Measurements from ENCODE around the gene EML6.
"Not testable (repeated sequence)": the region's sequence is repeated elsewhere in the genome, so short reads cannot be mapped to it uniquely, and the experiment has no call there.

EML6 gene

DNA sequence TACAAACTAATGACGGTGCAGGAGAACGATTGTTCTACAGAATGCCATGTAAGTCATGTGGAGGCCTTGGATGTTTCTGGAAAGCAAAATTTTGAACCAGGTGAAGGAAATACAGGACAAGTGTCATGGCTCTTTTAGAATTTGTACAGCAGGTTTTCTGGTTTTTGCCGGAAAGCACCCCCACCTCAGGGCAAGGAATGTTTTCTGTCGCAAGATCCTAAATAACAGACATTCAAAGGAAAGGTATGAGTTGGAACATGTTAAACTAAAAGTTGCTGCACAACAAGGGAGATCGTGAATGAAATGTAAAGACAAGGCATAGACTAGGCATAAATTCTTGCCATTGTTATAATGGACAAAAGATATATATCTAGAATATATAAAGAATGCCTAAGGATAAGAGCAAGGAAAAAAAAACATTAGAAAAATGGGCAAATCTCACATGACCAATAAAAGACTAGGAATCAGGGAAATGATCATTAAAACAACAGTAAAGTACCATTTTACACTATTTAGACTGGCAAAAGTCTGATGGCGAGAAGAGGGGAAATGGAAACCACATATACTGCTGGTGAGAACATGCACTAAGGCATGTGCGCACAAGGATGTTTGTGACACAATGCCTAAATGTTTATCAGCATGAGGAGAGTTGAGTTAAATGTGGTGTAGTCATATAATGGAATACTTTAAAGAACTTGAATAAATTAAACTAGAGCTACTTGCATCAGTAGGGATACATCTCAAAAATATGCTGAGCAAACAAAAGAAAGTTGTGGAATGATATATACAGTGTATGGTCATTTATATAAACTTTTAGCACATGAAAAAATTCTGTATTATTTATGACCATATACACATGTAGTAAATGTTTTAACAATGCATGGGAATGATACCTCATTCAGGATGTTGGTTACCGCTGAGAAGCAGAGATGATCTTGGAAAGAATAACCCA, 127.0 kb downstream of the EML6 start:
- no peak for ATAC-seq
- DNase-seq: no peak

DNA sequence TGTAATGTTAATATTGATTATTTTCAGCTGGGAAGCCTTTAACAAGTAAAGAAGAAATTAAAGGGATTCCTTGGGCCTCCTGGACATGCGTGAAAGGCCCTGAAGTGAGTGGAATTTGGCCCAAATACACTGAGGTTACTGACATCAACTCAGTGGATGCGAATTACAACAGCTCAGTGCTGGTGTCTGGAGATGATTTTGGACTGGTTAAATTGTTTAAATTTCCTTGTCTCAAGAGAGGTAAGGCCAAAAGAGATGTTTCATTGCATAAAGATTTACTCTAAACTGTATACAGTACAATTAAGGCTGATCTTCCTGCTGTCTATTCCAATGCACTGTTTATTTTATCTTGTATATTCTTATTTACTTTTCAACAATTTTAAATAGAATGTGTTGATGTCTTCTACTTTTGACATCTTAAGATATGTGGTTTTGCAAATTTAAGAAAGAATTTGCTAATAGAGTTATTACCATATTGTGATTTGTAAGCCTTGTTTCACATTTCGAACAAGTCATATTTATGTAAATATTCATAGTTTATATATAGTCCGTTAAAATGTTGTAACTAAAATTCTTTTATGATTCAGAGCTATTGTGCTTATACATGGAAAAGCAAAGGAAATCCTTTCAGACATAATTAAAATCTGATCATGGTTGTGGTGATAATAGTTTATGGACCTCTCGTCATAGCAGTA, 130.3 kb downstream of the EML6 start:
- DNase-seq: no peak
- ATAC-seq: no peak

GRCh38 chr2:54855434-54855833, 132.0 kb downstream of the EML6 start:
- no peak for ATAC-seq
- no peak for DNase-seq

DNA sequence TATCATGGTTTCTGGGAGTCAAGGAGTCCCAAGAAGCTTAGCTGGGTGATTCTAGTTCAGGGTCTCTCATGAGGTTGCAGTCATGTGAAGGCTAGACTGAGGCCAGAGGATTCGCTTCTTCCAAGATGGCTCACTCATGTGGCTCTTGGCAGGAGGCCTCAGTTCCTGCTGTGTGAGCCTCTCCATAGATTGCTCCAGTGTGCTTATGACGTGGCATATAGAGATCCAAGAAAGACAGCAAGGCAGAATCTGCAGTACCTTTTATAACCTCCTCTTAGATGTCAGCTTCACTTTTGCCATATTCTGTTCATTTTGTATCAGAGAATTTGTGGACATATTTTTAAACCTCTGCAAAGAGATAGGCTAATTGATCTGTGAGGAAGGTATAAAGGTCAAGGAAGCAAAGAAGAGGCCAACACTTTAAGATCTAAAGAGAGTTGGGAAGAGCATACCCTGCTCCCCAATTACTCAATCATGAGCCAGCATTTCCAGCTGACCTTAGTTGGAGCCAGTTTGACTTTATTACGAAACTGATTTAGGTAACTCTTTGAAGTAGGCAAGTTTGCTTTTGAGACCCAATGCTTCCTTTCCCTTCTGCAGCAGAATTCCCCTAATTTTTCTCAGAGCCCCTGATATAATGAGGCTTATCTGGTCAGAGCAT, 134.7 kb downstream of the EML6 start:
- ATAC-seq: no peak
- DNase-seq: no peak

DNA sequence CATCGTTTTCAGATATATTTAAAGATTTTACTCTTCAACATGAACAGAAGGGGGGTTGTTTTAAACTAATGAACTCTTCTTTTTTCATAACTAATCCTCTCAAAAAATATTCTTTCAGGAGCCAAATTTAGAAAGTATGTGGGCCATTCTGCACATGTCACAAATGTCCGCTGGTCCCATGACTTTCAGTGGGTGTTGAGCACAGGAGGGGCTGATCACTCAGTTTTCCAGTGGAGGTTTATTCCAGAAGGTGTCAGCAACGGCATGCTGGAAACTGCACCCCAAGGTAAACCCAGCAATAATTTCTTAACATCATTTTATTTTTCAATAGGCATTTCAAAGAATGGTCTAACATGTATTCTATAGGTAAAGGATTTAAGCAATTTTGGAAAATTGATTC, 136.0 kb downstream of the EML6 start:
- ATAC-seq (no peak), DNase-seq (no peak)

- DNase-seq (no peak), ATAC-seq (no peak)
These were observed 136.7 kb downstream of the EML6 start for GRCh38 chr2:54859997-54860701.

DNA sequence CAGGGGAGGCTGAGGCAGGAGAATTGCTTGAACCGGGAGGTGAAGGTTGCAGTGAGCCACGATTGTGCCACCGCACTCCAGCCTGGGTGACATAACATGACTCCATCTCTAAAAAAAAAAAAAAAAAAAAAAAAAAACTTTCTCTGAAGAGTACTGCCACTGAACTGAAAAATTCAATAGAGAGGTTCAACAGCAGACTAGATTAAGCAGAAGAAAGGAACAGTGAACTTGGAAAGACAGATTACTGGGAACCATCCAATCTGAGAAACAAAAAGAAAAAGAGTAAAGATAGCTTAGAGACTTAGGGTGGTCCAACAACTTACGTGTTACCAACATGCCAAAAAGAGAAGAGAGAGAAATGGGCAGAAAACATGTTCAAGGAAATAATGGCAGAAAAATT, 138.8 kb downstream of the EML6 start:
- ATAC-seq: no peak
- DNase-seq: no peak

DNA sequence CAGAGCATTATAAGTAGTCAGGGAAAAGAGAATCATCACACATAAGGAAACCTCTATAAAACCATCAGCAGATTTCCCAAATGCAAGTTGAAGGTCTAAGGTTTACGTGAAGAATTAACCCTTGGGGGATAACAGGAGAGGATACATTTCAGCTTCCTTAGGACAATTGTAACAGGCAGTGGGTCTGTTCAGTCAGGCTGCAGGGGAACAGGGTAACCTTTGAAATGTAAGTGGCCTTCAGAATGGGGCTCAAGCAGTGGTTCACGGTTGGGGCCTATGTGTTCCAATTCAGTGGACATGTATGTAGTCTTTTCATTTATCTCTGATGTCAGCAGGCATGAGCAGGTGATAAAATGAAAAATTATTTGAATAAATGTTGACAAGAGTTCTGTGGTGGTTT, 139.3 kb downstream of the EML6 start:
- DNase-seq (no peak), ATAC-seq (no peak)

- ATAC-seq (no peak), DNase-seq (no peak)
These were observed 140.2 kb downstream of the EML6 start for GRCh38 chr2:54863660-54864059.

- ATAC-seq (no peak), DNase-seq (no peak)
These were observed 140.6 kb downstream of the EML6 start for GRCh38 chr2:54864096-54864495.

DNA sequence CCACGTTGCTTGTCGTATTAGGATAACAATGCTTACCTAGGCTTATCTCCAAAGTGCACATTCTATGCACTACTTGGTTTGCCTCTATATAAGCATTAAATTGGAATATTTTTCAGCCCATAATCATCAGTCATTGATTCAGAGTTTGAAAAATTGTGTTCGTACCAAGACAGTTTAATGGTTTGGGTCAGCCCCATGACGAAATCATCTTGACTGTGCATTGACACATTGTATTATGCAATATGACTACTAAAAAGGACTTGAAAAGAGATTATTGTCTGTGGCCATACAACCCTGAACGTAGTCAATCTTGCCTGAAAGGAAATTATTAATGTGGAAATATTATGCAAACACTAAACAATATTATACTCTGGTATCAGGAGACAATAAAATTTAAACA, 141.3 kb downstream of the EML6 start:
- DNase-seq: no peak
- no peak for ATAC-seq

GRCh38 chr2:54866179-54866578, 142.7 kb downstream of the EML6 start:
- ATAC-seq (no peak), DNase-seq (no peak)

- ATAC-seq (peak; percentile 52), DNase-seq (no peak)
These were observed 143.4 kb downstream of the EML6 start for GRCh38 chr2:54866868-54867267.

DNA sequence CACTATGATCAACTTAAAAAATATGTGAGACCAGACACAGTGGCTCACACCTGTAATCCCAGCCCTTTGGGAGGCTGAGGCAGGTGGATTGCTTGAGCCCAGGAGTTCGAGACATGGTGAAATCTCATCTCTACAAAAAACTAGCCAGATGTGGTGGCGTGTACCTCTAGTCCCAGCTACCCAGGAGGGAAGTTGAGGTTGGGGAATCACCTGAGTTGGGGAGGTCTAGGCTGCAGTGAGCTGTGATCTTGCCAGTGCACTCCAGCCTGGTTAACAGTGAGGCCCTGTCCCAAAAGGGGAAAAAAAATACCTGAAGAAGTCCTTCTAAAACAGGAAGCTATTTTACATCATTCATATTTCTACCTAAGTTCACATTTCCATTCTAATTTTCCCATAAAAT, 144.0 kb downstream of the EML6 start:
- ATAC-seq: no peak

DNA sequence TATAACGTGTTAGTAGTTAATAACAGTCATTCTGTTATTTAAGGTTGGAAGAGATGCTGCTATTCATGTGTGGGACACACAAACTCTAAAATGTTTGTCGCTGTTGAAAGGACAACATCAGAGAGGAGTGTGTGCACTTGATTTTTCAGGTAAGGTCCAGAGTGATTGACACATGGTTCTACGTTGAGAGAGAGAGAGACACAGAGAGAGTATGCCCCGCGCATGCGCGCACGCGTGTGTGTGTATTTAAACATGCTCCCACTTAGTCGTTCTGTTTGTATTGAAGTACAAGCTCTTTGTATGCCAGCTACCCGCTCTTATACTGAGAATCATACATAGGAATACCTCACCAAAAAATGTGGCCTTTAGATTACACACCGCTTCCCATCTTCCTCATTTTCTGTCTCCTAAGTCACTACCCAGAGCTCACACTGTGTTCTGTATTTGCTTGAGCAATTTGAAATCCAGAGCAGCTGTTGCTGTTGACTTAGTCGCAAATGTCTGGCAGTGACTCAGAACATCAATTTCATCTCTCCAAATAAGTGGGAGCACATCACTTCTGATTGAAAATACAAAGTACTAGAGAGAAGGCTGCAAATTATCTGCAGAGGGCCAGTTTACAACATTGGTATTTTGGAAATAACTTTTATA, 148.1 kb downstream of the EML6 start:
- no peak for DNase-seq

More for the DNA sequence above, 144.0 kb downstream of the EML6 start:
- DNase-seq: no peak

DNA sequence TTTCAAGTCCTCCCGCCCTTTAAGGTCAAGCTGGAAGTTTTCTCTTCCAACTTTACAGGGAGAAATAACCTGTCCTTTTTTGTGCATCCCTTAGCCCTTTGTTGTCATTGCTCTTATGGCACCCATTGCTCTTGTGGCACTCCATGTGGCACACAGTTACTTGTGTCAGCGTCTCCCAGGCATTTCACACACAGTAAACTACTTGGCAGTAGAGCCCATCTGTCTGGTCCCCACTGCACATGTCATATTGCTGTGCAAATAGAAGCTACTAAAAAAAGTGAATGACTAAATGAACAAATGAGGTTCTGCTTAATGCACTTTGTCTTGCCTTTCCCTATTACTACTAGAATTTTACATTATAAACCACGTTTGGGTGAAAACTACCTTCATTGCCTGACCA, 149.3 kb downstream of the EML6 start:
- no peak for ATAC-seq

More for the DNA sequence above, 148.1 kb downstream of the EML6 start:
- no peak for ATAC-seq

DNA sequence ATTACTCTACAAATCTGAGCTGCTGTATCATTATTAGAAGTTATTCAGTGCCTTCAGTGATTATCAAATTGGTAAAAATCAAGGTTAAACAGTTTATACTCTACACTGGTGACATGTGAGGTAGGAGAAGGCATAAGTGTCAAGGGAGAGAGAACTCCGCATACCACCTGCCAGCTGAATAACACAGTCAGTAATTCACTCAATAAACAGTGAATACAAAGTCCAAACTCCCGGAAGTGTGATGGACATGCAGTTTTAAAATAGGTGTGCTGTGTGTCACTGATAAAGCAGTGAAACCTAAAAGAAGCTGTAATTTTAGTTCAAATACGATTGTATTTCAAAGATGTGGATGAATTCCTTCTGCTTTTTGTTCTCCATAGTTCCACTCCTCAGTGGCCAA, 149.8 kb downstream of the EML6 start:
- ATAC-seq: not testable (repeated sequence)

More for the DNA sequence above, 149.3 kb downstream of the EML6 start:
- DNase-seq: no peak

GRCh38 chr2:54876764-54877163, 153.3 kb downstream of the EML6 start:
- ATAC-seq (no peak), DNase-seq (no peak)

More for the DNA sequence above, 149.8 kb downstream of the EML6 start:
- not testable (repeated sequence) for DNase-seq

DNA sequence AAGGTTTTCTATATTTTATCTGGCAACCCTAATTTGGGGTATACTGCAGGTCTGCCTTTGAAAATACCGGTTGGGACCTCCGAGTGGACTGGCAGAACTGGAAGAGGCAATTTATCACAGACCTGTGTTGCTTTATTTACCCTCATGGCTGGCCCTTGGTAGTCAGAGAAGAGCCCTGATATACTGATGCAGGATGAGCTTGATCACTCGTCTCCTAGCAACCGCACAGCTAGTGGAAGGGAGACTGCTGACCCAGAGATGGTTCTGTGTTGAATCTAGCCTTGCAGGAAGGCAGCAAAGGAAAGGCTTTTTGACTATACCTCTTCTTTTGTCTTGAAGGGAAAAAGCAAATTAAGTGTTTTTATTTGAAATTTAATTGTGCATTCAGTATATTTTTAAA, 154.7 kb downstream of the EML6 start:
- ATAC-seq (no peak), DNase-seq (no peak)

GRCh38 chr2:54879032-54879431, 155.6 kb downstream of the EML6 start:
- DNase-seq (no peak), ATAC-seq (no peak)

- ATAC-seq (no peak), DNase-seq (no peak)
These were observed 156.3 kb downstream of the EML6 start for GRCh38 chr2:54879598-54880332.

All from stimulated activated naive CD8-positive, alpha-beta T cell treated with anti-CD3 and anti-CD28 coated beads, Interleukin-15, Interleukin-2, amounts not matched to agents 100 U/mL and 50 U/mL, for 24 hours (primary cell).